AG10803 (cell line): ENCODE results near the gene DIPK1C.

Experiments used
- DNase-seq: peaks from one replicate; pipeline ENCODE4 v3.0.0; 2010; ENCODE audit warnings: low read depth
- H3K4me3 ChIP-seq: 2 replicates; pipeline ENCODE4 v1.5.1; 2011; ENCODE audit warnings: mild to moderate bottlenecking, low read length, control low read depth
- TF ChIP-seq, protein P1 (sequence below): conservative IDR thresholded peaks from 2 replicates; pipeline ENCODE4 v1.5.1; 2011; ENCODE audit warnings: mild to moderate bottlenecking, low read length, control low read depth, inconsistent platforms

DIPK1C gene

DNA sequence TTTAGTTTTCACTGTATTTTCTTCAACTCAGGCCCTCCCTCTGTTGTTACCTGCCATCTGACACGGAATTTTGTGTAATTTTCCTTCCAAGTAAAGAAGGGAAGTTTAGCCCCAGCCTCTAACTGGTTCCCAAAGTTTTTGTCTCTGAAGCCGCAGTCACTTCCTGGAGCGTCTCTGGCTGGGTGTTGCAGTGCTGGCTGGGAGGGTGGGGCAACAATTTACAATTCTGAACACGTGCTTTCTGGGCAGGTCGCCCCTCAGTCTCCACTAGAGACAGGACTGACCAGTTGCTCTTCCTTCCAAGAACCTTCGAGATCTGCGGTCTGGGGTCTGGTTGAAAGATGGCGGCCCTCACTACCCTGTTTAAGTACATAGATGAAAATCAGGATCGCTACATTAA lies 42.5 kb upstream of the DIPK1C start:
- DNase-seq, result peak; percentile 33

DNA sequence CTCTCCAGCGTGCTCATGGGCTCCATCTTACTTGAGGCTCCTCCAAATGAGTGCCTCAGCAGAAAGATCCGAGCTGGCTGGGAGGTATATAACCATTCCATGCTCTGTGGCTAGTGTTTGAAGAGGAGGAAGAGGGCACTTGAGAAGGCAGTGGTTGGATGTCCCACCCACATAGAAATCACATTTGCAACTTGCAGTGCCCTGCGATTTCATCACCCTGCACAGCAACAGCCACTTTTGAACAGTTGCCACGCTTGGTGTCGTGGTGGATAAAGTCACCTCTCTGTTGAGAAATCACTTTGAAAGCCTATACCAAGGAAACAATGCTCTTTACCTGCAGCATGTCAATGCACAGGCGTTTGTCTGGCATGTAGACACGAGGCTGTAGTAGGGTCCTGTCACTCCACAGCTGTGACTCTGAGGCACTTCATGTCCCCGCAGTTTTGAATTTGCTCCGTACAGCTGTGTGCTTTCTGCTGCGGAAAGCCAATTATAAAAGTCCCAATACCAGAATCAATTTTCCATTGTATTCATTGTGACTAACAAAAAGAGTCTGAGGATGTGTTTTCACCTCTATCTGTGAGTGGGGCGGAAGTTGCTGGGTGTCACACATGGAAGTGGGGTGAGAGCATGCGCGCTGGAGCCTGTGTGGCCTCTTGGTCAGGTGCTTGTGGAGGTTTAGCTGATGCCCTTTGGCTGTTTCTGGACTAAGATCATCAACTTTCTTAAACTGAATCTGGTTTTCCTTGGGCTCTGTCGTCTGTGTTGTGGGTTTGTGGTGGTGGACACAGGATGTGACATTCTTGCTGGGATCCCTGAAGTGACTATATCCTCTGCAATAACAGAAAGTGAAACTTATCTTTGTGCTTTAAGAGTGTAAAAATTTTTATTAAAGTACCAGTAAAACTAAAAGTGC lies 41.9 kb upstream of the DIPK1C start:
- DNase-seq, result peak; percentile 20
- TF ChIP-seq, protein P1, sequence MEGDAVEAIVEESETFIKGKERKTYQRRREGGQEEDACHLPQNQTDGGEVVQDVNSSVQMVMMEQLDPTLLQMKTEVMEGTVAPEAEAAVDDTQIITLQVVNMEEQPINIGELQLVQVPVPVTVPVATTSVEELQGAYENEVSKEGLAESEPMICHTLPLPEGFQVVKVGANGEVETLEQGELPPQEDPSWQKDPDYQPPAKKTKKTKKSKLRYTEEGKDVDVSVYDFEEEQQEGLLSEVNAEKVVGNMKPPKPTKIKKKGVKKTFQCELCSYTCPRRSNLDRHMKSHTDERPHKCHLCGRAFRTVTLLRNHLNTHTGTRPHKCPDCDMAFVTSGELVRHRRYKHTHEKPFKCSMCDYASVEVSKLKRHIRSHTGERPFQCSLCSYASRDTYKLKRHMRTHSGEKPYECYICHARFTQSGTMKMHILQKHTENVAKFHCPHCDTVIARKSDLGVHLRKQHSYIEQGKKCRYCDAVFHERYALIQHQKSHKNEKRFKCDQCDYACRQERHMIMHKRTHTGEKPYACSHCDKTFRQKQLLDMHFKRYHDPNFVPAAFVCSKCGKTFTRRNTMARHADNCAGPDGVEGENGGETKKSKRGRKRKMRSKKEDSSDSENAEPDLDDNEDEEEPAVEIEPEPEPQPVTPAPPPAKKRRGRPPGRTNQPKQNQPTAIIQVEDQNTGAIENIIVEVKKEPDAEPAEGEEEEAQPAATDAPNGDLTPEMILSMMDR, result no peak
- H3K4me3 ChIP-seq, result peak overlapping the region; percentile 45

More for the DNA sequence above, 42.5 kb upstream of the DIPK1C start:
- peak overlapping the region; percentile 45 for H3K4me3 ChIP-seq
- TF ChIP-seq, protein P1, result no peak

DNA sequence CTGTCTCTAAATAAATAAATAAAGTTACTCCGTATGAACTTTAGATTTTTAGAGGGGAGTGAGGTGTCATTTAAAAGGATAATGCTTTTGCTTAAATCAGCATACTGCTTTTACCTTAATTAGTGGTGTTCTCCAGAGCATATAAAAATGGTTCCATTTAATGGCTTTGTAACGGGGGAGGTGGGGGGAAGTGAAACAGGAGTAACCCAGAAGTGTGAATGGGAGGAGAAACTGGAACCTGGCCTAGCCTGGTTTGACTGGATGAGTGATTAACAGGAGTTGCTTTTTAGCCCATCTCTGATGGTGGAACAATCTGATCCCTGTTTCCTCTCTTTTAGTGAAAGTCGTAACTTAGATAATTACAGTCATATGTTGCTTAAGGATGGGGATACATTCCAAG lies 40.7 kb upstream of the DIPK1C start:
- TF ChIP-seq, protein P1, result no peak
- H3K4me3 ChIP-seq, result no peak overlapping the region; the same call in 1 of the 2 replicates
- peak; percentile 33 for DNase-seq

DNA sequence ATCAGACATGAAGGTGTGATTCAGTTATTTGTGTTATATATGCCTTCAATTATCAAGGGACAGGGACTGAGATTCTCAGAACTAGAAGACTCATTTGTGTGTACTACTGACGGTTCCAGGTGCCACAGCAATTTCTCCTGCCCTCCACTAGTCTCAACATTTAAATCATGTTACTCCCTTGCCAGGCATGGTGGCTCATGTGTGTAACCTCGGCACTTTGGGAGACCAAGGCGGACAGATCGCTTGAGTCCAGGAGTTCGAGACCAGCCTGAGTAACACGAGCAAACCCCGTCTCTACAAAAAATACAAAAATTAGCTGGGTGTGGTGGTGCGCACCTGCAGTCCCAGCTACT lies 40.2 kb upstream of the DIPK1C start:
- no peak for DNase-seq
- H3K4me3 ChIP-seq, result peak overlapping the region; percentile 86
- TF ChIP-seq, protein P1, result no peak

DNA sequence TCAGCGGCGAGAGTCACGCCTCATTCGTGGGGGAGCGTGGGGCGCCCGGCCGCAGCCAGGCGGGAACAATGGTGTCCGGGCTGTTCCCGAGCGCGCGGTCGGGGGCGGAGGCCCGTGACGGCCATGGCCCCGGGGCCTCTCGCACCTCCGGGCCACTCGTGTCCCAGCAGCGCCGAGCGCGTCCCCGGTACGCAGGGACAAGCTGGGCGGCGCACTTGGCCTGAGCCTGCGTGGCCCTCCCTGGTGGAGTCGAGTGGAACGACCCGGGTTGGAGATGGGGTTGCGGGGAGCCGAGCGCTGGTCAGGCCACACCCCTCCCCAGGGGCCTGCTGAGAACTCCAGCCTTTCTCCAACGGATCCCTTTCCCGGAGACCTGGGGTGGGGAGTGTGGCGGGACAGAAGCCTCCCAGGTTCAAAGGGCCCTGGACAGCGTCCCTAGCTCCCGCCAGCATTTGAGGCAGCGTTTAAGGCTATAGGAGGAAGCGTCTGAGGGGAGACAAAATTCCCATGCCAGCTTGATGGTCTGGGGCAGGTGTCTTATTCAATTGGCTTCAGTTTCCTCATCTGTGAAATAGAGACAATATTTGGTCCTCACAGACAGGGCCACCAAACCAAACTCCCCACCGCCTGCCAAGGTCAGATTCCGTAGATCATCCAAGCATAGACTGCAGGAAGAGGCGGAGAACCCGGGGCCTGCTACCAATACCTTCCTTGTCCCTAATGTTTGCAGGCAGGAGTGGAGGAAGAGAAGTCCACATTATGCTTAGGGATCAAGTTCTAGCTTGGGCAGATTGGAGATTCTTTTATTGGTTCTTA lies 39.6 kb upstream of the DIPK1C start:
- peak overlapping the region; percentile 86 for H3K4me3 ChIP-seq
- TF ChIP-seq, protein P1, result peak; percentile 28
- DNase-seq, result peak; percentile 57

DNA sequence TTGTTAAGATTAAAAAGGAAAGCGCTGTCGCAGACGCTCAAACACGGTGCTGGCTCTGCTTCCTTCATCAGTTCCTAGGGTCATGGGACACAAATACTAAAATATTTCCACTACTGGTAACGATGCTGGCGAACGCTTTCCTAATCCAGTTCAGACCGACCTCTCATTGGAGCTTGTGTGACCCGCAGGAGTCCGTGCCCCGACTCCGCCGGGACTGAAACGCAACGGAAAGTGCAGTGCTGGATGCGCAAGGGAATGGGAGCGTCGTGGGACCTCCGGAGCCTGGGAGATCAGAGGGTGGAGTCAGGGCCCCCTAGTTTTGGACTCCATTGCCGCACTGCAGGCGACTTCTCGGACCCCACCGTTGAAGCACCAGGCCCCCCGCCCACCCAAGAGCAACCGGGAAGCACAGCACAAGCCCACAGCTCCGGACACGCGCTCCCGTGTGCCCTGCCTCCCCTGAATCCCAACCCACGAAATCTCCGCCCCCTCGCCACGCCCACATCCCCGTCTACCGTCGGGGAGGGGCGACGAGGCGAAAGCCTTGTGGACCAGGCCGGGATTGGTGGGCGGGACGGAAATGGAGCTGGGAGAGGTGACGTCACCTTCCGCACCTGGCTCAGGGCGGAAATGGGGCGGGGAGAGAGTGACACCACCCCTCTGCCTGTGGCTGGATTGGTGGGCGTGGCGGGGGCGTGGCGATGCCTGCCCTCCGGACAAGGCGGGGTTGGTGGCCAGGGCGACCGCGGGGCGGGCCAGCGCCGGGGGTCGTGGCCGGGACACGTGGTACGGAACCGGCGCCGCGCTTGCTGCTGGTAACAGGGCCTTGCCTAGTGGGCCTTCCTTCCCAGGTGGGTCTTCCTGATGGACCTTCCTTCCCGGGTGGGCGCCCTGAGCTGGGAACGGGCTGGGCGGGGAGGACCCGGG lies 38.7 kb upstream of the DIPK1C start, which contains the start of gene CNDP2:
Gene CNDP2 (plus strand): TSS at position 783 of the 927 bp plus-strand sequence. CDS start 3,611 bp downstream, outside the sequence.
- DNase-seq, result peak; percentile 98
- TF ChIP-seq, protein P1, result no peak
- peak within 1 kb of the TSS; percentile 86 for H3K4me3 ChIP-seq
